SK-N-SH (cell line): Measurements from ENCODE around the gene CIAO1. TPM values are rescaled to one million over a fixed set of nuclear protein-coding genes. Genes with fewer than 3 reads are reported as not detected.
"Not testable (repeated sequence)": the region's sequence is repeated elsewhere in the genome, so short reads cannot be mapped to it uniquely, and the experiment has no call there.

ENCODE experiments used
- CTCF ChIA-PET: fragments of 300-600, 350-600 bp; formaldehyde crosslinking; extraction: SDS; loops from one replicate; lab custom pipeline; 2021; lab: Yijun Ruan, JAX
- POLR2A ChIA-PET: fragments of 350-600 bp; sonication (Branson Sonifier 250); formaldehyde crosslinking; extraction: SDS; loops from one replicate; lab custom pipeline; 2020; ENCODE audit warnings: antibody characterized with exemption, inconsistent platforms; lab: Yijun Ruan, JAX
- DNase-seq: peaks from one replicate; pipeline ENCODE4 v3.0.0; 2012
- H2AFZ ChIP-seq: fragments of 200-600 bp; sonication (generic); 2 replicates; pipeline ENCODE4 v1.8.1; 2016; ENCODE audit warnings: antibody characterized with exemption, mild to moderate bottlenecking, low read depth
- H3F3A ChIP-seq: fragments of 200-600 bp; sonication (generic); replicated peaks from 2 replicates; pipeline ENCODE3; 2016; ENCODE audit warnings: antibody characterized with exemption, mild to moderate bottlenecking; ENCODE audit not compliant: insufficient read depth
- H3K27ac ChIP-seq, 2 experiments: fragments of 200-500 bp in 1 of 2; fragments of 200-600 bp in 1 of 2; sonication (Bioruptor generic) in 1 of 2; sonication (generic), shearing (Covaris generic) in 1 of 2; 2 replicates each; pipeline versions ENCODE4 v1.5.1 to v1.6.1; 2014 to 2016; ENCODE audit warnings: low read depth in 2 of 2, inconsistent platforms in 1 of 2, low read length in 1 of 2, mild to moderate bottlenecking in 1 of 2, mixed read lengths in 1 of 2
- H3K27me3 ChIP-seq: fragments of 200-600 bp; sonication (generic), shearing (Covaris generic); 2 replicates; pipeline ENCODE4 v1.6.1; 2016; ENCODE audit warnings: mixed run types; ENCODE audit not compliant: insufficient read depth
- H3K36me3 ChIP-seq, 2 experiments: fragments of 200-500 bp in 1 of 2; fragments of 200-600 bp in 1 of 2; sonication (Bioruptor generic) in 1 of 2; sonication (generic) in 1 of 2; replicated peaks in 1 of 2; 2 replicates each; pipeline versions ENCODE3 to v1.5.1; 2014 to 2016; ENCODE audit warnings: low read length in 1 of 2, mild to moderate bottlenecking in 1 of 2; ENCODE audit not compliant: insufficient read depth in 2 of 2, control insufficient read depth in 1 of 2
- H3K4me1 ChIP-seq, 2 experiments: fragments of 200-500 bp in 1 of 2; fragments of 200-600 bp in 1 of 2; sonication (Bioruptor generic) in 1 of 2; sonication (generic), shearing (Covaris generic) in 1 of 2; 2 replicates each; pipeline versions ENCODE4 v1.5.1 to v1.6.1; 2014 to 2016; ENCODE audit warnings: low read depth in 1 of 2, low read length in 1 of 2, mixed run types in 1 of 2; ENCODE audit not compliant: insufficient read depth in 2 of 2, control insufficient read depth in 1 of 2
- H3K4me2 ChIP-seq: fragments of 200-600 bp; sonication (generic), shearing (Covaris generic); 2 replicates; pipeline ENCODE4 v1.6.1; 2017; ENCODE audit warnings: mixed run types
- H3K4me3 ChIP-seq, 2 experiments: fragments of 200-500 bp in 1 of 2; fragments of 200-600 bp in 1 of 2; sonication (Bioruptor generic) in 1 of 2; sonication (generic), shearing (Covaris generic) in 1 of 2; 2 replicates each; pipeline versions ENCODE4 v1.5.1 to v1.8.1; 2014 to 2016; ENCODE audit warnings: low read depth in 2 of 2, inconsistent platforms in 1 of 2, low read length in 1 of 2, mild to moderate bottlenecking in 1 of 2, mixed read lengths in 1 of 2, moderate library complexity in 1 of 2
- H3K79me2 ChIP-seq: fragments of 200-600 bp; sonication (generic); 2 replicates; pipeline ENCODE4 v1.8.1; 2017; ENCODE audit warnings: mild to moderate bottlenecking; ENCODE audit not compliant: insufficient read depth
- H3K9ac ChIP-seq: fragments of 200-600 bp; sonication (generic); 2 replicates; pipeline ENCODE4 v1.6.1; 2017; ENCODE audit warnings: mixed run types
- H3K9me2 ChIP-seq: fragments of 200-600 bp; sonication (generic); 2 replicates; pipeline ENCODE4 v1.6.1; 2017; ENCODE audit warnings: mixed run types
- H3K9me3 ChIP-seq: fragments of 200-600 bp; sonication (generic); 2 replicates; pipeline ENCODE4 v1.6.1; 2017; ENCODE audit warnings: mixed run types, mild to moderate bottlenecking, moderate library complexity
- H4K20me1 ChIP-seq: fragments of 200-600 bp; sonication (generic); 2 replicates; pipeline ENCODE4 v1.6.1; 2017; ENCODE audit warnings: mild to moderate bottlenecking, mixed run types; ENCODE audit not compliant: insufficient read depth
- EP300 ChIP-seq, 2 experiments: IDR thresholded peaks; 2 replicates each; pipeline versions ENCODE4 v1.4.0 to v1.6.1; 2012; ENCODE audit warnings: borderline replicate concordance in 1 of 2, low read depth in 1 of 2, low read length in 1 of 2
- EZH2phosphoT487 ChIP-seq: fragments of 200-600 bp; sonication (generic); IDR thresholded peaks from 2 replicates; pipeline ENCODE4 v1.6.1; 2017; ENCODE audit warnings: low read depth, mixed run types, mild to moderate bottlenecking, antibody characterized with exemption, moderate library complexity, borderline replicate concordance
- FOSL2 ChIP-seq: IDR thresholded peaks from 2 replicates; pipeline ENCODE4 v1.4.0; 2012; ENCODE audit warnings: low read depth, mild to moderate bottlenecking, moderate library complexity, borderline replicate concordance
- IRF3 ChIP-seq: fragments of 150-350 bp; IDR thresholded peaks from 2 replicates; pipeline ENCODE4 v1.6.1; 2016; ENCODE audit warnings: mild to moderate bottlenecking, low read depth, low read length
- PBX3 ChIP-seq: IDR thresholded peaks from 2 replicates; pipeline ENCODE4; 2012
- REST ChIP-seq: IDR thresholded peaks from 2 replicates; pipeline ENCODE4 v1.6.1; 2012; ENCODE audit warnings: mild to moderate bottlenecking, low read depth, low read length, moderate library complexity
- SIN3A ChIP-seq: IDR thresholded peaks from 2 replicates; pipeline ENCODE4 v1.6.1; 2012; ENCODE audit warnings: low read depth, mild to moderate bottlenecking, low read length, moderate library complexity, borderline replicate concordance
- SMC3 ChIP-seq: IDR thresholded peaks from 2 replicates; pipeline ENCODE4 v1.6.1; 2012; ENCODE audit warnings: low read depth, low read length, improper control_type of control experiment
- TCF12 ChIP-seq: IDR thresholded peaks from 2 replicates; pipeline ENCODE4 v1.4.0; 2012
- WGBS: methylation state at CpG from one replicate; pipeline ENCODE4 v1.1.6; 2017; ENCODE audit warnings: low lambda C conversion rate; 5-methylcytosine and 5-hydroxymethylcytosine counted together
- polyA plus RNA-seq, 3 experiments: library from polyadenylated mRNA; depleted of rRNA; stranded (reverse); fragments of >200 nt; gene quantifications; 2 replicates each; pipeline ENCODE4 v1.2.3, GENCODE V29; 2012

CIAO1 gene
- polyA plus RNA-seq, 1 of the 3 experiments (the other 2 are of a cell fraction): 120 TPM

- POLR2A ChIA-PET: not testable (repeated sequence)
Measured at GRCh38 chr2:96221106-96221505, 44.9 kb upstream of the CIAO1 start.

GRCh38 chr2:96225016-96225533, 41.0 kb upstream of the CIAO1 start:
- 86% methylated on average over 3 of the region's 3 CpGs for WGBS
- DNase-seq: no peak
- Histone ChIP-seq H4K20me1 (no peaks in the 10 kb centered on the region), H3K4me1 (no peaks in the 10 kb centered on the region; a peak in 1 of 4 replicates), H3K9me3 (no peaks in the 10 kb centered on the region), H3F3A (no peaks in the 10 kb centered on the region), H3K36me3 (no peaks in the 10 kb centered on the region), H2AFZ (no peak overlapping the region), H3K27ac (no peak overlapping the region), H3K4me3 (no peak overlapping the region), H3K27me3 (no peaks in the 10 kb centered on the region), H3K9ac (no peak overlapping the region), H3K79me2 (peaks cover 10% of the 10 kb centered on the region; the same call in 1 of the 2 replicates), H3K9me2 (no peaks in the 10 kb centered on the region), H3K4me2 (no peak overlapping the region)
- ChIA-PET CTCF (interaction anchor here (1.1 to 1.3 kb wide), 2 partner anchors 51 to 232 kb away, joined by 3 to 4 read pairs; no protein-coding TSS in a partner anchor), POLR2A (no interaction called here)
- no peak for TF ChIP-seq EP300 (IDR thresholded peaks at IDR 0.05; ENCODE audit: borderline replicate concordance in 1 of 2, low read depth in 1 of 2, low read length in 1 of 2)
- no peak for TF ChIP-seq EZH2phosphoT487
- TF ChIP-seq TCF12: no peak
- no peak for TF ChIP-seq SIN3A
- TF ChIP-seq PBX3: no peak
- no peak for TF ChIP-seq FOSL2
- TF ChIP-seq IRF3: no peak
- no peak for TF ChIP-seq SMC3
- TF ChIP-seq REST: no peak

More at GRCh38 chr2:96221106-96221505, 44.9 kb upstream of the CIAO1 start:
- H3K27ac ChIP-seq, DNase-seq, H3K4me2 ChIP-seq, H3F3A ChIP-seq, H2AFZ ChIP-seq, H3K9me3 ChIP-seq, H3K79me2 ChIP-seq, H3K36me3 ChIP-seq, H4K20me1 ChIP-seq, H3K9me2 ChIP-seq, H3K4me3 ChIP-seq, CTCF ChIA-PET, H3K9ac ChIP-seq, H3K4me1 ChIP-seq, H3K27me3 ChIP-seq: not testable (repeated sequence)
- 100% methylated on average over 1 of the region's 1 CpG for WGBS
